SK-N-SH (cell line): Measurements from ENCODE around the gene TMEM44. TPM values are rescaled to one million over a fixed set of nuclear protein-coding genes. Genes with fewer than 3 reads are reported as not detected.

Experiments
- CTCF ChIA-PET: fragments of 300-600, 350-600 bp; formaldehyde crosslinking; extraction: SDS; loops from one replicate; lab custom pipeline; 2021; lab: Yijun Ruan, JAX
- POLR2A ChIA-PET: fragments of 350-600 bp; sonication (Branson Sonifier 250); formaldehyde crosslinking; extraction: SDS; loops from one replicate; lab custom pipeline; 2020; ENCODE audit warnings: antibody characterized with exemption, inconsistent platforms; lab: Yijun Ruan, JAX
- DNase-seq: peaks from one replicate; pipeline ENCODE4 v3.0.0; 2012
- H2AFZ ChIP-seq: fragments of 200-600 bp; sonication (generic); 2 replicates; pipeline ENCODE4 v1.8.1; 2016; ENCODE audit warnings: antibody characterized with exemption, mild to moderate bottlenecking, low read depth
- H3F3A ChIP-seq: fragments of 200-600 bp; sonication (generic); replicated peaks from 2 replicates; pipeline ENCODE3; 2016; ENCODE audit warnings: antibody characterized with exemption, mild to moderate bottlenecking; ENCODE audit not compliant: insufficient read depth
- H3K27ac ChIP-seq, 2 experiments: fragments of 200-500 bp in 1 of 2; fragments of 200-600 bp in 1 of 2; sonication (Bioruptor generic) in 1 of 2; sonication (generic), shearing (Covaris generic) in 1 of 2; 2 replicates each; pipeline versions ENCODE4 v1.5.1 to v1.6.1; 2014 to 2016; ENCODE audit warnings: low read depth in 2 of 2, inconsistent platforms in 1 of 2, low read length in 1 of 2, mild to moderate bottlenecking in 1 of 2, mixed read lengths in 1 of 2
- H3K27me3 ChIP-seq: fragments of 200-600 bp; sonication (generic), shearing (Covaris generic); 2 replicates; pipeline ENCODE4 v1.6.1; 2016; ENCODE audit warnings: mixed run types; ENCODE audit not compliant: insufficient read depth
- H3K36me3 ChIP-seq, 2 experiments: fragments of 200-500 bp in 1 of 2; fragments of 200-600 bp in 1 of 2; sonication (Bioruptor generic) in 1 of 2; sonication (generic) in 1 of 2; replicated peaks in 1 of 2; 2 replicates each; pipeline versions ENCODE3 to v1.5.1; 2014 to 2016; ENCODE audit warnings: low read length in 1 of 2, mild to moderate bottlenecking in 1 of 2; ENCODE audit not compliant: insufficient read depth in 2 of 2, control insufficient read depth in 1 of 2
- H3K4me1 ChIP-seq, 2 experiments: fragments of 200-500 bp in 1 of 2; fragments of 200-600 bp in 1 of 2; sonication (Bioruptor generic) in 1 of 2; sonication (generic), shearing (Covaris generic) in 1 of 2; 2 replicates each; pipeline versions ENCODE4 v1.5.1 to v1.6.1; 2014 to 2016; ENCODE audit warnings: low read depth in 1 of 2, low read length in 1 of 2, mixed run types in 1 of 2; ENCODE audit not compliant: insufficient read depth in 2 of 2, control insufficient read depth in 1 of 2
- H3K4me2 ChIP-seq: fragments of 200-600 bp; sonication (generic), shearing (Covaris generic); 2 replicates; pipeline ENCODE4 v1.6.1; 2017; ENCODE audit warnings: mixed run types
- H3K4me3 ChIP-seq, 2 experiments: fragments of 200-500 bp in 1 of 2; fragments of 200-600 bp in 1 of 2; sonication (Bioruptor generic) in 1 of 2; sonication (generic), shearing (Covaris generic) in 1 of 2; 2 replicates each; pipeline versions ENCODE4 v1.5.1 to v1.8.1; 2014 to 2016; ENCODE audit warnings: low read depth in 2 of 2, inconsistent platforms in 1 of 2, low read length in 1 of 2, mild to moderate bottlenecking in 1 of 2, mixed read lengths in 1 of 2, moderate library complexity in 1 of 2
- H3K79me2 ChIP-seq: fragments of 200-600 bp; sonication (generic); 2 replicates; pipeline ENCODE4 v1.8.1; 2017; ENCODE audit warnings: mild to moderate bottlenecking; ENCODE audit not compliant: insufficient read depth
- H3K9ac ChIP-seq: fragments of 200-600 bp; sonication (generic); 2 replicates; pipeline ENCODE4 v1.6.1; 2017; ENCODE audit warnings: mixed run types
- H3K9me2 ChIP-seq: fragments of 200-600 bp; sonication (generic); 2 replicates; pipeline ENCODE4 v1.6.1; 2017; ENCODE audit warnings: mixed run types
- H3K9me3 ChIP-seq: fragments of 200-600 bp; sonication (generic); 2 replicates; pipeline ENCODE4 v1.6.1; 2017; ENCODE audit warnings: mixed run types, mild to moderate bottlenecking, moderate library complexity
- H4K20me1 ChIP-seq: fragments of 200-600 bp; sonication (generic); 2 replicates; pipeline ENCODE4 v1.6.1; 2017; ENCODE audit warnings: mild to moderate bottlenecking, mixed run types; ENCODE audit not compliant: insufficient read depth
- EZH2phosphoT487 ChIP-seq: fragments of 200-600 bp; sonication (generic); IDR thresholded peaks from 2 replicates; pipeline ENCODE4 v1.6.1; 2017; ENCODE audit warnings: low read depth, mixed run types, mild to moderate bottlenecking, antibody characterized with exemption, moderate library complexity, borderline replicate concordance
- GABPA ChIP-seq: IDR thresholded peaks from 2 replicates; pipeline ENCODE4 v1.4.0; 2012; ENCODE audit warnings: low read depth, mild to moderate bottlenecking
- JUND ChIP-seq: IDR thresholded peaks from 2 replicates; pipeline ENCODE4 v1.4.0; 2012
- RCOR1 ChIP-seq: fragments of 150-350 bp; IDR thresholded peaks from 2 replicates; pipeline ENCODE4 v1.6.1; 2017; ENCODE audit warnings: antibody characterized with exemption, low read length
- TEAD4 ChIP-seq: IDR thresholded peaks from 2 replicates; pipeline ENCODE4 v1.4.0; 2012; ENCODE audit warnings: mild to moderate bottlenecking, borderline replicate concordance; ENCODE audit not compliant: insufficient read depth
- WGBS: methylation state at CpG from one replicate; pipeline ENCODE4 v1.1.6; 2017; ENCODE audit warnings: low lambda C conversion rate; 5-methylcytosine and 5-hydroxymethylcytosine counted together
- polyA plus RNA-seq, 3 experiments: library from polyadenylated mRNA; depleted of rRNA; stranded (reverse); fragments of >200 nt; gene quantifications; 2 replicates each; pipeline ENCODE4 v1.2.3, GENCODE V29; 2012
- TF ChIP-seq, protein P1 (sequence below): IDR thresholded peaks from 2 replicates; pipeline ENCODE4 v1.6.1; 2012; ENCODE audit warnings: mild to moderate bottlenecking, low read depth, low read length, moderate library complexity
- TF ChIP-seq, protein P2 (sequence below): IDR thresholded peaks from 2 replicates; pipeline ENCODE4 v1.4.0; 2012; ENCODE audit warnings: low read depth

Gene TMEM44
- polyA plus RNA-seq, 1 of the 3 experiments (the other 2 are of a cell fraction), result 22.6 TPM

GRCh38 chr3:194617143-194617671 lies 16.0 kb downstream of the TMEM44 start:
- H3K9ac ChIP-seq, result no peak overlapping the region
- H3K27ac ChIP-seq, result no peak overlapping the region
- H3K4me2 ChIP-seq, result no peak overlapping the region
- H3K9me3 ChIP-seq, result no peaks in the 10 kb centered on the region
- H3K4me1 ChIP-seq, result no peaks in the 10 kb centered on the region
- H3F3A ChIP-seq, result no peaks in the 10 kb centered on the region
- H3K4me3 ChIP-seq, result no peak overlapping the region
- no peak for DNase-seq
- peaks cover 3 to 23% of the 10 kb centered on the region in 2 experiments for H3K36me3 ChIP-seq
- no peaks in the 10 kb centered on the region for H3K27me3 ChIP-seq
- H2AFZ ChIP-seq, result no peak overlapping the region
- POLR2A ChIA-PET, result no interaction called here
- 97% methylated on average over 10 of the region's 14 CpGs for WGBS
- H3K9me2 ChIP-seq, result no peaks in the 10 kb centered on the region
- H3K79me2 ChIP-seq, result no peaks in the 10 kb centered on the region
- H4K20me1 ChIP-seq, result no peaks in the 10 kb centered on the region
- TF ChIP-seq, protein P1, sequence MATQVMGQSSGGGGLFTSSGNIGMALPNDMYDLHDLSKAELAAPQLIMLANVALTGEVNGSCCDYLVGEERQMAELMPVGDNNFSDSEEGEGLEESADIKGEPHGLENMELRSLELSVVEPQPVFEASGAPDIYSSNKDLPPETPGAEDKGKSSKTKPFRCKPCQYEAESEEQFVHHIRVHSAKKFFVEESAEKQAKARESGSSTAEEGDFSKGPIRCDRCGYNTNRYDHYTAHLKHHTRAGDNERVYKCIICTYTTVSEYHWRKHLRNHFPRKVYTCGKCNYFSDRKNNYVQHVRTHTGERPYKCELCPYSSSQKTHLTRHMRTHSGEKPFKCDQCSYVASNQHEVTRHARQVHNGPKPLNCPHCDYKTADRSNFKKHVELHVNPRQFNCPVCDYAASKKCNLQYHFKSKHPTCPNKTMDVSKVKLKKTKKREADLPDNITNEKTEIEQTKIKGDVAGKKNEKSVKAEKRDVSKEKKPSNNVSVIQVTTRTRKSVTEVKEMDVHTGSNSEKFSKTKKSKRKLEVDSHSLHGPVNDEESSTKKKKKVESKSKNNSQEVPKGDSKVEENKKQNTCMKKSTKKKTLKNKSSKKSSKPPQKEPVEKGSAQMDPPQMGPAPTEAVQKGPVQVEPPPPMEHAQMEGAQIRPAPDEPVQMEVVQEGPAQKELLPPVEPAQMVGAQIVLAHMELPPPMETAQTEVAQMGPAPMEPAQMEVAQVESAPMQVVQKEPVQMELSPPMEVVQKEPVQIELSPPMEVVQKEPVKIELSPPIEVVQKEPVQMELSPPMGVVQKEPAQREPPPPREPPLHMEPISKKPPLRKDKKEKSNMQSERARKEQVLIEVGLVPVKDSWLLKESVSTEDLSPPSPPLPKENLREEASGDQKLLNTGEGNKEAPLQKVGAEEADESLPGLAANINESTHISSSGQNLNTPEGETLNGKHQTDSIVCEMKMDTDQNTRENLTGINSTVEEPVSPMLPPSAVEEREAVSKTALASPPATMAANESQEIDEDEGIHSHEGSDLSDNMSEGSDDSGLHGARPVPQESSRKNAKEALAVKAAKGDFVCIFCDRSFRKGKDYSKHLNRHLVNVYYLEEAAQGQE, result no peak
- TF ChIP-seq, protein P2, sequence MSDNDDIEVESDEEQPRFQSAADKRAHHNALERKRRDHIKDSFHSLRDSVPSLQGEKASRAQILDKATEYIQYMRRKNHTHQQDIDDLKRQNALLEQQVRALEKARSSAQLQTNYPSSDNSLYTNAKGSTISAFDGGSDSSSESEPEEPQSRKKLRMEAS, result no peak
- no peak for TF ChIP-seq GABPA
- no peak for TF ChIP-seq RCOR1
- no peak for TF ChIP-seq EZH2phosphoT487
- no peak for TF ChIP-seq TEAD4
- TF ChIP-seq, all 33 proteins: peak for 0
- CTCF ChIA-PET, result interaction anchor here (1.6 kb wide), 1 partner anchor 23 kb away, joined by 5 read pairs; no protein-coding TSS in a partner anchor

- no peak overlapping the region for H3K27ac ChIP-seq
- no peaks in the 10 kb centered on the region for H3K79me2 ChIP-seq
- peaks cover 5% of the 10 kb centered on the region for H3F3A ChIP-seq
- H3K27me3 ChIP-seq, result no peaks in the 10 kb centered on the region
- no peaks in the 10 kb centered on the region for H3K9me3 ChIP-seq
- no peak overlapping the region for H2AFZ ChIP-seq
- H3K9ac ChIP-seq, result no peak overlapping the region
- H3K4me3 ChIP-seq, result no peak overlapping the region
- POLR2A ChIA-PET, result no interaction called here
- no peak for TF ChIP-seq JUND
- H3K4me1 ChIP-seq, result no peaks in the 10 kb centered on the region
- CTCF ChIA-PET, result interaction anchor here (1.0 kb wide), 1 partner anchor 10 kb away, joined by 4 read pairs; no protein-coding TSS in a partner anchor
- DNase-seq, result no peak
- no peak overlapping the region for H3K4me2 ChIP-seq
- H3K9me2 ChIP-seq, result no peaks in the 10 kb centered on the region
- no peaks in the 10 kb centered on the region for H4K20me1 ChIP-seq
- peaks cover 3 to 23% of the 10 kb centered on the region in 2 experiments for H3K36me3 ChIP-seq
- 97% methylated on average over 10 of the region's 11 CpGs for WGBS
Measured at GRCh38 chr3:194615226-194615625, 18.0 kb downstream of the TMEM44 start.
